CD1c-positive myeloid dendritic cell (primary cell): Measurements from ENCODE around the gene MLIP.
"Not testable (repeated sequence)": the region's sequence is repeated elsewhere in the genome, so short reads cannot be mapped to it uniquely, and the experiment has no call there.

ENCODE experiments used
- DNase-seq: peaks from one replicate; pipeline ENCODE4 v3.0.0-alpha.2; 2016; ENCODE audit errors: extremely low spot score

Gene MLIP

GRCh38 chr6:54111341-54112045 is at the start of gene MLIP:
Gene MLIP, plus strand, starts transcription at chr6:54111443. Its CDS starts 37 bp downstream, at chr6:54111480.
- DNase-seq: no peak

- DNase-seq: no peak
Measured at GRCh38 chr6:54063228-54063539, 48.1 kb upstream of the MLIP start.

DNA sequence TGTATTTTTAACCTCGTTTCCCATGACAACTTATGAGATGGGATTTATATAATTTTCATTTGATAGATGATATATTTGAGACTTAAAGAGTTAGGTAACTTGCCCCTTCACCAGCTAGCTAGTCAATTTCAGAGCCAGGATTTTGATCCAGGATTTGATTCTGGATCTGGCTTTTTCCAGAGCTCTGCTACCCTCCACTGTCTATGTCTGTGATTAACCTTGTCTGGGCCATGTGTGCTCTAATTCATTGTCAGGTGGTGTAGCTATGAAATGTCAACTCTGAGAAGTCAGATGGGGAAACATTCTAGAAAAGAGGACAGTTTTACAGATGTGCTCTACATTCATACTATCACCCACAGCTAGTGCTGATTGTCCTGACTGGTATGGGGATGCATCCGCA is 42.5 kb upstream of the MLIP start:
- no peak for DNase-seq

DNA sequence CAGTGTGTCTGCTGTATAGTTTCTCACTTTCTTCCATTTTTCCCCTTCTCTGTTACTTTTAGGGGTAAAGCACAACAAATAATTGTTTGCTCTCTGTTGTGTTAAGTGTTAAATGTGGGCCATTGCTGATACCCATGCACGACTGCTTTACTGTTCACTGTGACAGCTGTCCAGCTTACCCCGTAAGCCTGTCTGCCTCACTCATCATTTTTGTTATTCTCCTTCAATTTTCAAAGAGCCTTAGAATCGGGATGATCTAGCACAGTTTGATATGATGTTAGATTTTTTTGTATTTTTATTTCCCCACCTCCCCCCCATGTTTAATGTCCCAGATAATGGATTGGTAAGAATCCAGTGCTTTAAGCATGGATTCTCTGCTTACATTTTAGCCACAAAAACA is 41.2 kb upstream of the MLIP start:
- no peak for DNase-seq

DNA sequence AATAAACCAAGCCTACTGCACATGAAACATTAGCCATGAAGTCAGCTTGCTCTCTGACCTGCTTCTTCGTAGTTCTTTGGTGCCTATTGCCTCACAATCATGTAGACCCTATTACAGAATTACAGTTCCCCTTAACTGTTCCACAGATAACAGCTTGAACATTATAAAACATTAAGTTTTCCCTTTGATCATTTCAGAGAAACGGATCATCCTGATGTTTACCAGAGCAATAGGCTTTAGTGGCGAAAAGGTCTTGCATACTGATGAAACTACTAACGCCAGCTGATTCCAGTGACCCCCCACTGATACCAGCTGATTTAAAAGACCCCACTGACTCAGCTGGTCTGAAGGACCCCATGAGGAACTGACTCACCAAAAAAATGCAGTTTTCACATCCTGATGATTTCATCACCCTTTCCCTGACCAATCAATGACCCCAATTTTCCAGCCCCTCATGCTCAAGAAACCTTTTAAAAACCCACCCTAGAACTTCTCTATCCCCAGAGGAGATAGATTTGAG is 39.4 kb upstream of the MLIP start:
- no peak for DNase-seq

DNA sequence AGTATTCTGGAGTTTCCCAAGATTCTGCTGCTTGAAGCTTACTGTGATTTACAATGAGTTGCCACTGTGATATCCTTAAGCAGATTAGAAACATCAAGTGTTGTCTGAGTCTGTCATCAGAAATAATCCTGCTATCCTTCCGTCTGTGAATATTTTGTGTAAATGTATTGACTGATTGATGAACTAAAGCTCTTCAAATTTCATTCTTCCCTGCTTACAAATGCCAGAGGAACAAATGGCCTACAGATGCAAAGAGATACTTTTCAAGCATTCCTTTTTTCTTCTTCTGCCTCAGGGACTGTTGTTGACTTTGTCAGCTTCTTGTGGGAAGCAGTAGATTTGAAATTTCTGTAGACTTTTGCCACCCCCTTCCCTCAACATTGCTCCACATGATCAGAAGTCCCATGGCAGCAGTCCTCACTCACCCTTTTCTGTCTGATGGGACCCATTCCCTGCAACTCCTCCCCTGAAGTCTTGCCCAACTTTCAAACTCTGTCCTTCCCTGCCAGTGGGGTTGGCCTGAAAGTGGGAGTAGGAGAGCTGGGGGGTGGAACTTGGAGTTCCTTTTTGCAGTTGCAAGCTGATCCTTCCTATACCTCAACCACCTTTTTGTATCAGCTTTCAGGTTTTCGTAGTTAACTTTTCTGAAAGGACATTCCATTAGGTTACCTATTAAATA is 38.5 kb upstream of the MLIP start:
- DNase-seq: no peak

DNA sequence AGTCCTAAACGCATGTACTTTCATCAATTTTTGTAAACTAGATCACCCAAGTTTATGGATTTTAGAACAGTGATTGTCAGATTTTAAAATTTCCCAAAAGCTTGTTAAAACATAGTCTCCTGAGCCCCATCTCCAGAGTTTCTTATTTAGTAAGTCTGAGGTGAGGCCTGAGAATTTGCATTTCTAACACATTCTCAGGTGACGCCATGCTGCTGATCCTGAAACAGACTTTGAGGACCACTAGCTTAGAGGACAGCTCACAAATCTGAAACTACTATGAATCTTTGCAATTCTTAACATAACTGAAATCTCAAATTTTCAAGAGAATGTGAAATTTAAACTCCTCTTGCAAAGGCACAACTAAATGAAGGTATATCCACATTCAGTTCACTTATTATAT is 37.8 kb upstream of the MLIP start:
- no peak for DNase-seq

DNA sequence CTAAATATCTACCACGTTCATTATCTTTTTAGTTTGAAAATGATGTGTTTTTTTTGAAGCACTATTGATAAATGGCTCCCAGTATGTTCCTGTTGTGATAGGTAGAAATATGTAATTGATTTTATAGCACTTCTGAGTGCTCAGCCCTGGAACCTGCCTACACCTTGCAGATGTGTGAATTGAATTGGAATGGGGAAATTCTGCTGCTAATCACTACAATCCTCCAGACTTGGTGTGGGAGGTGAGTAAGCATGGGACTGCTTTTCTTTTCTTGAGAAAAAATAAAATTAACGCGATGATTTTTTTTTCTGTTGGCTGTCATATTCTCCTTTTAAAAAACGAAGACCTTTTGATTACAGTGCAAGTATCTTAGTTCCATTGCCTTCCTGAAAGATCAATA is 37.1 kb upstream of the MLIP start:
- DNase-seq: no peak

GRCh38 chr6:54074578-54075195 is 36.6 kb upstream of the MLIP start:
- no peak for DNase-seq

- DNase-seq: no peak
Measured at GRCh38 chr6:54076159-54076789, 35.0 kb upstream of the MLIP start.

DNA sequence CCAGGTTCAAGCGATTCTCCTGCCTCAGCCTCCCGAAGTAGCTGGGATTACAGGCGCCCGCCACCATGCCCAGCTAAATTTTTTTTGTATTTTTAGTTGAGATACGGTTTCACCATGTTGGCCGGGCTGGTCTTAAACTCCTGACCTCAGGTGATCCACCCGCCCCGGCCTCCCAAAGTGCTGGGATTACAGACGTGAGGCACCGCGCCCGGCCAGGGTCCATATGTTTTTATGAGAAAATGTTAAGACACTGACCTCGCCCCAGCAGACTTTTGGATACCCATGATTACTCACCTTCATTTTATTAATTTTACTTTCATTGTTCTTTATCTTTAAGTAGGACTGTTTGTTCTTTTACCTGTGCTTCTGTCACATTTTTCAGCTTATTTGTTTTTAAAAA is 29.7 kb upstream of the MLIP start:
- not testable (repeated sequence) for DNase-seq

DNA sequence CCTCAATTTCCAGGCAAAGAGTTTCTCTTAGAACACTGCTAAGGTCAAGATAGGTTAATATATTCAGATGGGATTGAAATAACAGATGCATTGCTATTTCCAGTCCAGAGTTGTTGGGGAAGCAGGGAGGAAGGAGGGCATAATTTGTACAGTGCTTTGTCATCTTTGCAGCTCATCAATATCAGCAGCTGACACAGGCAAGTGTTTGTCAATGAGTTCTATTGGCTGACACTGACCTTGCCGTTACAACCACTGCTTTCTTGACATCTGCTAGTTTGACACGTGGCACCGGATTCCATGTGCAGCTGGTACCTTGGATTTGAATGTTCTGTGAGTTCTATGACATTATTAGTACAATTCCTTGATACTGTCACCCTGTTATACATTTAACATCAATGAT is 28.0 kb upstream of the MLIP start:
- no peak for DNase-seq

DNA sequence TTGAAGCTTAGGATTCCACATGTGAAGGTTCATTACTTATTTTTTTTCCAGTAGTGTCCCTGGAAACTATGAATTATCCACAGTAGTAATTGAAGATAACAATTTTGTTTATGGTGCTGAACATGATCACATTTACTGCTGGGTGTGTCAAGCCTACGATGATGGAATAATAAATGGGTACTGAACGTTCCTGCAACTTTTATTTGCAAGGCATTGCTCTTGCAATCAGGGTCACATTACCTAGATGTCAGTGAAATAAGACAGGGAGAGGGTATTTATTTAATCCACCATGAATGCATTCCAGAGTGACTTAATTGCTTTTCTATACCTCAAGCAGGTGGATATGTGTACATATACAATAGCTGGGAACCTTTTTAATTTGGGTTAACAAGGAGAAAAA is 27.0 kb upstream of the MLIP start:
- no peak for DNase-seq

GRCh38 chr6:54085047-54085446 is 26.2 kb upstream of the MLIP start:
- DNase-seq: no peak

GRCh38 chr6:54085541-54085940 is 25.7 kb upstream of the MLIP start:
- no peak for DNase-seq

- DNase-seq: no peak
Measured at GRCh38 chr6:54086439-54086838, 24.8 kb upstream of the MLIP start.

DNA sequence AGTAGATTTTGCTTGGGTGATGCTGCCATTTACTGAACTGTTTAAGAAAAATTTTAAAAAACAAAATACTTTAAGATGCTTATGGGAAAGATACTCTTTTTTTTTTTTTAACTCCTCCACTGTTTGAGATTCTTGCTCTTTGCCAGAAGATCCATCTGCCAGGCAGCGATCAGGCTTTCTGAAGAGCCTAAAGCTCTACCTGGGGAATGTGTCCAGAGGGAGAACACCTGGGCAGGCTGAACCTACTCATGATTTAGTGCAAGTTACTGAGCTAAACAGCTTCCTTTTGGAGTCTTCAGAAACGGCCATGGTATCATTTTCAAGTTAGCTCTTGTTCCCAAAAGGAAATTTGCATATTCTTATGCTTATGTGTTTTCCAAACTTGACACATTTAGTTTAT is 23.5 kb upstream of the MLIP start:
- DNase-seq: no peak

DNA sequence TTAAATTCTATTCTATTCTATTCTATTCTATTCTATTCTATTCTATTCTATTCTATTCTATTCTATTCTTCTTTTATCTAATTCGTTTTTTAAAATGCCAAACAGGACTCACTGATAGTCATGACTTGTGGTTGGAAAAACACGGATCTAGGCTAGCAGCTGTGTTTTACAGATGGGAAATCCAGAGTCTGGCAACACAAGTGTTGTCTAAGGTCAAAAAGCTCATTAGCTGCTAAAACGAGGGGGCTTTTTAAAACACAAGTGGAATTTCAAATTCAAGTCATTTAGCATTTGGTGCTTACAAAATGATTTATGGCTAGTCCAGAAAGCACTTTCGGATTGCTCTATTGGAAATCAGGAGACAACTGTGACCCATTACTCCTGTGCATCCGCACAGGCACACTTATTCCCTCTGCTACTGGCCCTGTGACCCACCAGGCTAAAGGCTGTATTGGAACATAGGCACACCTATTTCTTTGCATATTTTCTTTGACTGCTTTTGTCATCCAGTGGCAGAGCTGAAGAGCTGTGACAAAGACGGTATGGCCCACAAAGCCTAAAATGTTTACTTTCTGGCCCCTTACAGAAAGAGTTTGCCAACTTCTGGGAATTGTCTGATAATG is 17.8 kb upstream of the MLIP start:
- DNase-seq: no peak

- no peak for DNase-seq
Measured at GRCh38 chr6:54094293-54094692, 16.9 kb upstream of the MLIP start.

- no peak for DNase-seq
Measured at GRCh38 chr6:54094786-54095185, 16.5 kb upstream of the MLIP start.

DNA sequence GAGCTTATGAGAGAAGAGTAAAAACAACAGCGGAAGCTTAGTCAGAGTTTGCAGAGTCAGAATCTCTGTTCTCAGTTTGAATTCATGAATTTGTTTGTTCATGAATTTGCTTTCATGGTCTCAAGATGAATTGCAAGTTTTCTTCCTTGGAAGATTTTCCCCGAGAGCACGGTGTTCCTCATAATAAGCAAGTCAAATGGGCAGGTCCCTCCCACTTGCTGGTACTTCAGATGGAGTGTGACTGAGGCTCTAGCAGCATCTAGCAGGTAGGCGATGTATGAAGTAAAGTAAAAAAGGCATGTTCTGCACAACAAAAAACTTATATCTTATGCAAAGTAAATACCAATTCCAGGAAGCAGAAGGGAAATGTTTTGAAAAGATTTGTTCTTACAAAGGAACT is 15.5 kb upstream of the MLIP start:
- no peak for DNase-seq

DNA sequence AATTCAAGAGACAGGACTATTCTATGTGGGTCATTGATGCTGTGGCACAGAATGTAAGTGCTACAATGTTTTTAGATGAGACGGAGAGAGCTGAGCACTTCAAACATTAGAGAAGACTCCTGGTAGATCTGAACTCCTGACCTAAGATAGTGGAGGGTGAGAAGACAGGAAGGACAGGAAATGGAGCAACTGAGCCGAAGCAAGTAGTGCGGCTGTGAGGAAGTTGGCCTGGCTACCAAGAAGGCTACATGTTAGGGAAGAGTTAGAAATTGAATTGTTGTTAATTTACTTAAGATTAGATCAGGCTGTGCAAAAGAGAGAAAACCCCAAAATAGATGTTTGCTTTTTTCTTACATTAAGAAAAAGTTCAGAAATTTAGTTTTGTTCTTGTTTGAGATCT is 14.4 kb upstream of the MLIP start:
- DNase-seq: no peak
